NB4 (cell line): ENCODE results near the gene PLPPR5.

Experiments
- CTCF ChIP-seq: IDR thresholded peaks from one replicate; pipeline ENCODE4 v1.5.1; 2012; ENCODE audit warnings: low read depth, low read length
- MAX ChIP-seq: IDR thresholded peaks from 2 replicates; pipeline ENCODE4 v1.6.1; 2011; ENCODE audit warnings: low read depth, low read length
- MYC ChIP-seq: IDR thresholded peaks from 2 replicates; pipeline ENCODE4 v1.6.1; 2011; ENCODE audit warnings: low read depth, low read length
- POLR2A ChIP-seq: IDR thresholded peaks from 2 replicates; pipeline ENCODE4 v1.6.1; 2011; ENCODE audit warnings: mild to moderate bottlenecking; ENCODE audit not compliant: insufficient read length; ENCODE audit errors: extremely low read depth

- TF ChIP-seq POLR2A (no peak), CTCF (no peak), MAX (no peak), MYC (no peak)
These were observed 879 bp upstream of the PLPPR5 start for GRCh38 chr1:99005537-99005942.
